OCI-LY3 (cell line): ENCODE data around the gene CPLANE2.

Experiments used
- CTCF ChIP-seq: fragments of 200-600, 300-600 bp; sonication (generic); IDR thresholded peaks from 2 replicates; pipeline ENCODE4 v1.5.1; 2014; ENCODE audit warnings: antibody characterized with exemption, low read length, low read depth
- EZH2phosphoT487 ChIP-seq: fragments of 200-600 bp; shearing (Covaris generic); IDR thresholded peaks from 2 replicates; pipeline ENCODE4 v1.6.1; 2018; ENCODE audit warnings: antibody characterized with exemption, mixed run types, low read depth

- TF ChIP-seq CTCF (no peak), EZH2phosphoT487 (no peak)
Observed at GRCh38 chr1:16205334-16205671, 31.7 kb downstream of the CPLANE2 start.
